DND-41 (cell line): Measurements from ENCODE around the gene HENMT1.

Experiments
- CTCF ChIP-seq: IDR thresholded peaks from 2 replicates; pipeline ENCODE4 v1.5.1; 2012; ENCODE audit warnings: borderline replicate concordance, low read length, moderate library complexity, mild to moderate bottlenecking; ENCODE audit not compliant: poor library complexity, severe bottlenecking; ENCODE audit errors: extremely low read depth
- EZH2 ChIP-seq: IDR thresholded peaks from 3 replicates; pipeline ENCODE4 v1.6.1; 2012; ENCODE audit warnings: borderline replicate concordance, low read depth, mild to moderate bottlenecking, moderate library complexity, low read length, inconsistent platforms; ENCODE audit not compliant: severe bottlenecking

- TF ChIP-seq EZH2 (no peak), CTCF (no peak)
These were observed 34.6 kb upstream of the HENMT1 start for GRCh38 chr1:108695535-108695934.
